ENCODE measurements around the gene ADAMTS15.

Gene ADAMTS15, protein sequence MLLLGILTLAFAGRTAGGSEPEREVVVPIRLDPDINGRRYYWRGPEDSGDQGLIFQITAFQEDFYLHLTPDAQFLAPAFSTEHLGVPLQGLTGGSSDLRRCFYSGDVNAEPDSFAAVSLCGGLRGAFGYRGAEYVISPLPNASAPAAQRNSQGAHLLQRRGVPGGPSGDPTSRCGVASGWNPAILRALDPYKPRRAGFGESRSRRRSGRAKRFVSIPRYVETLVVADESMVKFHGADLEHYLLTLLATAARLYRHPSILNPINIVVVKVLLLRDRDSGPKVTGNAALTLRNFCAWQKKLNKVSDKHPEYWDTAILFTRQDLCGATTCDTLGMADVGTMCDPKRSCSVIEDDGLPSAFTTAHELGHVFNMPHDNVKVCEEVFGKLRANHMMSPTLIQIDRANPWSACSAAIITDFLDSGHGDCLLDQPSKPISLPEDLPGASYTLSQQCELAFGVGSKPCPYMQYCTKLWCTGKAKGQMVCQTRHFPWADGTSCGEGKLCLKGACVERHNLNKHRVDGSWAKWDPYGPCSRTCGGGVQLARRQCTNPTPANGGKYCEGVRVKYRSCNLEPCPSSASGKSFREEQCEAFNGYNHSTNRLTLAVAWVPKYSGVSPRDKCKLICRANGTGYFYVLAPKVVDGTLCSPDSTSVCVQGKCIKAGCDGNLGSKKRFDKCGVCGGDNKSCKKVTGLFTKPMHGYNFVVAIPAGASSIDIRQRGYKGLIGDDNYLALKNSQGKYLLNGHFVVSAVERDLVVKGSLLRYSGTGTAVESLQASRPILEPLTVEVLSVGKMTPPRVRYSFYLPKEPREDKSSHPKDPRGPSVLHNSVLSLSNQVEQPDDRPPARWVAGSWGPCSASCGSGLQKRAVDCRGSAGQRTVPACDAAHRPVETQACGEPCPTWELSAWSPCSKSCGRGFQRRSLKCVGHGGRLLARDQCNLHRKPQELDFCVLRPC

DNA sequence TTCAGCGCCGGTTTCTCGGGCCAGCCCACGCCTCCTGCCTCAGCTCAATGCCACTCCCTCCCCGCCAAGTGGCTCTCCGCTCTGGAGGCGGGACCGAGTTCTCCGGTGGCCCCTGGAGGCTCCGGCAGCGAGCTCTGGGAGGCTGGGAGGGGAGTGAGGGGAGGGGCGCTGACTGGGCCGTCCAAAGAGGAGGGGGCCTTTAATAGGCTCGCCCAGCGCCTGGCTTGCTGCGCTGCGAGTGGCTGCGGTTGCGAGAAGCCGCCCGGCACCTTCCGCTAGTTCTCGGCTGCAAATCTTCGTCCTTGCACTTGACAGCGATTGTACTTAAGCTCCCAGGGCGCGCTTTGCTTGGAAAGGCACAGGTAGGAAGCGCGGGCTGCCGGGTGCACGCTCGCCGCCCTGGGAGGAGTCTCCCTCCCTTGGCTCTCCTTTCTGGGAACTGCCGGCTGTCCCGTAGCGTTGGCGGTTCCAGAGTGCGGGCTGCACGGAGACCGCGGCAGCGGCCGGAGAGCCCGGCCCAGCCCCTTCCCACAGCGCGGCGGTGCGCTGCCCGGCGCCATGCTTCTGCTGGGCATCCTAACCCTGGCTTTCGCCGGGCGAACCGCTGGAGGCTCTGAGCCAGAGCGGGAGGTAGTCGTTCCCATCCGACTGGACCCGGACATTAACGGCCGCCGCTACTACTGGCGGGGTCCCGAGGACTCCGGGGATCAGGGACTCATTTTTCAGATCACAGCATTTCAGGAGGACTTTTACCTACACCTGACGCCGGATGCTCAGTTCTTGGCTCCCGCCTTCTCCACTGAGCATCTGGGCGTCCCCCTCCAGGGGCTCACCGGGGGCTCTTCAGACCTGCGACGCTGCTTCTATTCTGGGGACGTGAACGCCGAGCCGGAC, at the start of gene ADAMTS15:
Gene ADAMTS15, plus strand, starts transcription at position 230 of the 894 bp plus-strand sequence. Its CDS starts 329 bp downstream, at position 559.
- TF ChIP-seq GATA2 (IDR thresholded peaks at IDR 0.05; ENCODE audit: low read depth, low read length) (no peak), GATA3 (IDR thresholded peaks at IDR 0.05; ENCODE audit: low read depth, low read length) (no peak)

DNA sequence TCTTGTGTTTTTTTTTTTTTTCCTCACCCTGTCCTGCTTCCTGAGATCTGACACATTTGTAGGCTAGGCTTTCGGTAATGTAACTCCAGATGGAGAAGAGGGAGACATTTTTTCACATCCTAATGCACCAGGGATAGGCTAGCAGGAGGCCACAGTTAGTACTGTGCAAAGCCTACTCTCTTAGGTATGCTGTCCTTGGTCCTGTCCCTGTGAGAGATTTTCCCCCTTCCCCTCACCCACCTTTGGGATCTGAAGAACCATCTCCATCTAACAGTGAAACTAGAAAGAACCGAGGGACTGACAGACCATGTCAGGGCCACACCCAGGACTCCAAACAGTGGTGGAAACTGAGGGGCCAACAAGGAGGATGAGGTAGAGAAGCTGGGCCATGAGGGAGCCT, 49.2 kb upstream of the ADAMTS15 start:
- no peak for TF ChIP-seq GATA2 (IDR thresholded peaks at IDR 0.05; ENCODE audit: low read depth, low read length)
- no peak for TF ChIP-seq GATA3 (IDR thresholded peaks at IDR 0.05; ENCODE audit: low read depth, low read length)

DNA sequence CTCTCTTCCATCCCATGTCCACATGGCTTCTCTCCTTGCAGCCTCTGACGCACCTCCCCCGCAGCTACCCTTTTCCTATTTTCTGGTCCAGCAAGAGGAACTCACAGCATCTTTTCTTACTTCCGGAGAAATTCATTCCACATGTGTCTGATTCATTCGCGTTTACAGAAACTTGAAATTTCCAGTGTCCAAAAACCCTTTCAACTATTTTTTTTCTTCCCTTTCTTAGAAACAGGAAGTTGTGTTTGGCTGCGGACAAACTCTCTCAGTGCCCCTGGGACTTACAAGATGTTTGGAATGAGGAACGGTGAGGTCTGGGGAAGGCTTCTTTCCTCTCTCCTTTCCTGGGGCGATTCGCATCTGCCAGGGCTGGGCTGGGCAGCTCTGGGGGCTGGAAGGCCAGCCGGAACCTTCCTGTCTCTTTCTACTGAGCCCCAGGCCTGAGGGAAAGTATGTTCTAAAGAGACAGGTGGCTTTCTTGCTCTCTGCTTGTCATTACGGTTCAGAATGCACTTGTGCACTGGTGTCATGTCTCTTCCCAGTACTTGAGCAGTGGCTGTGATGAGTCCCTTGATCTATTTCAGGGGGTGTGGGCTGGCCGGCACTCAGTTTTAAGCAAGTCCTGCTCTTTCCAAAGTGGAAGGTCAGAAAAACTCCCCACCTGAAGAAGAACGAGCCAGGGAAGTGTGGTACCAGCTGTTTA, 47.5 kb upstream of the ADAMTS15 start:
- TF ChIP-seq GATA2 (IDR thresholded peaks at IDR 0.05; ENCODE audit: low read depth, low read length) = no peak
- no peak for TF ChIP-seq GATA3 (IDR thresholded peaks at IDR 0.05; ENCODE audit: low read depth, low read length)

DNA sequence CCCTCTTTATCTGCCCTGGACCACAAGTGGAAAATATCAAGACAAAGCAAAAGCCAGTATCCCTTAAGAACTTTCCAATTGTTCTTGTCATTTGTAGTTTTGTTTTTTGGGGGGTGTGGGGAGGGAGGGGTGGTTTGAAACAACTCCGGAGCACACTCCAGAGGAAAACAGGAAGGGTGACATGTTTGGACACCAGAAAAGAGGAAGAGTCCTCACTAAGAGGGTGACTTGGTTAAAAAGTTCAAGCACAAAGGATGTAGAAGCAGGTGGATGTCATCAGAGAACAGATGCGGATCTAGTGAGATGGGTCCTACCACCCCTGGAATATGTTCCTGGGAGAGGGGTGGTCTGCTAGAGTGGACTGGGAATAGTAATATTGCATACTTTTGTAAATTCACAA, 45.9 kb upstream of the ADAMTS15 start:
- no peak for TF ChIP-seq GATA3 (IDR thresholded peaks at IDR 0.05; ENCODE audit: low read depth, low read length)
- no peak for TF ChIP-seq GATA2 (IDR thresholded peaks at IDR 0.05; ENCODE audit: low read depth, low read length)

DNA sequence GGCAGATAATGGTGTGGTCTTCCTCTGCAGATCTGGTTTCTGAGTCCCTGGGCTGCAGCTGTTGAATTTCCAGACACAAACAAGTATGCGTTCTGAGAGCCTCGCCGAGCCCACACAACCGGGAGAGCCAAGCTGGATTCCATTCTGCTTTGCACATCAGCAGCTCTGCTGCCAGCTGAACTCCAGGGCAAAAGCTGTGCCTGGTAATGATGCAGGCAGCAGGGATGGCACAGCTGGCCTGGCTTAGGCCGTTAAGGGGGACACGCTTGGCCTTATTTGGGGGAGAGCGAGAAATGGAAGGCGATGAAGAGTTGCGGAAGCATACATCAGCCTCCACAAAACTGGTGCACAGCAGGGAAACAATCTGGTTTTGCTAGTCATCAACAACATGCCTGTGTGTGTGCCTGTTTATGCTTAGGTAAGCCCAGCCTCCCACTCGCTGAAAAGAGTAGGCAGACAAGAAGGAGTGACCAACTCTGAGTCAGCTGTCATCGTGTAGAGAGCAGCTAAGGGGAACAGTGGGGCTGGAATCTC, 45.1 kb upstream of the ADAMTS15 start:
- TF ChIP-seq GATA2 (IDR thresholded peaks at IDR 0.05; ENCODE audit: low read depth, low read length) (no peak), GATA3 (IDR thresholded peaks at IDR 0.05; ENCODE audit: low read depth, low read length) (no peak)

DNA sequence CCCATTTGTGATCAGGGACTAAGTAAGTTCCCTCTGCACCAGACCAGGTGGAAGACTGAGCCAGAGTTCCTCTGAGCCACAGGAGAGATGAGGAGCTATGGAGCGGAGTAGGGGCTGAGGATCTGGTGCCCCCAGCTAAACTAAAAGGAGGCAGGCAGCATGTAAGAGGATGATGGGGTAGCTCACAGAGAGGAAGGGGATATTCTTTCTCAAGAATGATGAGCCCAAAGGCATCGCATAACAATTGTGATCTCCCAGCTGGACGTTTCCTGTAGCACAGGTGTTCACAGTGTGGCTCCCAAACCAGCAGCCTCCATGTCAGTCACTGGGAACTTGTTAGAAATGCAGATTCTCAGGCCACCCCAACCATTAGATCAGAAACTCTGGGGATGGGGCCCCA, 44.5 kb upstream of the ADAMTS15 start:
- TF ChIP-seq GATA2 (IDR thresholded peaks at IDR 0.05; ENCODE audit: low read depth, low read length) (no peak), GATA3 (IDR thresholded peaks at IDR 0.05; ENCODE audit: low read depth, low read length) (no peak)

DNA sequence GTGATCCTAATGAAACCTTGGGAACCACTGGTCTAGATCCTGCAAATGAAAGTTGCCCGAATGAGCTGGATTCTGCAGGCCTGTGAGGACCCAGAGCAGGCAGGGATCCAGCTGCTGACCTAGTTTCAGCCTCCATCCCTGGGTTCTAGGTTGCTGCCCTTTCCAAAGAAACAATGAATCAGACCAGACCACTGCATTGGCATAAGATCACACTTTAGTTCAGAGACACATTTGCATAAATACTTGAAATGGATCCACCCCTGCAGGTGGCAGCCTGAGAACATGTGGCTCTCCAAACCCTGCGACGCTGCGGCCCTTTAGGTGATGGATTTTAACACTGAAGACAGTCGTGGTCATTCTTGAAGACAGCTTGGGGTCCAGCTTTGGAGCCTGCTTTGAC, 43.7 kb upstream of the ADAMTS15 start:
- TF ChIP-seq GATA2 (IDR thresholded peaks at IDR 0.05; ENCODE audit: low read depth, low read length) (no peak), GATA3 (IDR thresholded peaks at IDR 0.05; ENCODE audit: low read depth, low read length) (no peak)

DNA sequence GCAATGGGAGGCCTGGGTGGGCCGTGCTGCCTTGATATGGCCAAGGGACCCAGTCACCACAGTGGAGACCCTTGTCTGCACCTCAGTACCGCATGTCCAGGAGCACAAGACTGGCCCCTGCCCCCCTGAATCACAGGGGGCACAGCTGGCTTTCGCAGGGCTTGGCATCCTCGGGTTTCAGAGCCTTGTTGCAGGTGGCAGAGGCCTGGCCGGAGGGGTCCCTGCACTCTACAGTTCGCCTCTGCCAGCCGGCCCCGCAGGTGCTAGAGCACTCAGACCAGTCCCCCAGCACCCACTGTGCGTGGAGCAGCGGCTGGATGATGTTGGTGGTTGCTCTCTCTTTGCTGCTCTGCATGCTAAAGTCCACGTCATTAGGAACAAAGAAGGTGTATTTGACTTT, 43.0 kb upstream of the ADAMTS15 start:
- TF ChIP-seq GATA2 (IDR thresholded peaks at IDR 0.05; ENCODE audit: low read depth, low read length) (no peak), GATA3 (IDR thresholded peaks at IDR 0.05; ENCODE audit: low read depth, low read length) (no peak)

DNA sequence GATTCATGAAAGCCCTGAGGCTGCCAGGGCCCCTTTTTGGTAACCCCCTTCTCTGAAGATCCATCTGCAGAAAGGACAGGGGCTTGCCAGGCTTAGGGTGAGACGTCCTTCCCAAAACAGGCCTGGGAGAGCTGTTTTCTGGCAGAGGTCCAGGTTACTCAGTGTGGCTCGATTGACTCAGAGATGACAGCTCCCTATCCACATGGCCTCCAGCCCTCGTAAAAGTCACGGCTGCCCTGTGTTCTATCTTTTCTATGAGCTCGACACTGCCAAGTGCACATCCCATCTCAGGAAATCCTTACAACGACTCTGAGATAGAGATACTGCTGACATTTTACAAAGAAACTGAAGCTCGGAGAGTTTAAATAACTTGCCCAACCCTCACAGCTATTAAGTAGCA, 40.5 kb upstream of the ADAMTS15 start:
- TF ChIP-seq GATA2 (IDR thresholded peaks at IDR 0.05; ENCODE audit: low read depth, low read length) (no peak), GATA3 (IDR thresholded peaks at IDR 0.05; ENCODE audit: low read depth, low read length) (no peak)

DNA sequence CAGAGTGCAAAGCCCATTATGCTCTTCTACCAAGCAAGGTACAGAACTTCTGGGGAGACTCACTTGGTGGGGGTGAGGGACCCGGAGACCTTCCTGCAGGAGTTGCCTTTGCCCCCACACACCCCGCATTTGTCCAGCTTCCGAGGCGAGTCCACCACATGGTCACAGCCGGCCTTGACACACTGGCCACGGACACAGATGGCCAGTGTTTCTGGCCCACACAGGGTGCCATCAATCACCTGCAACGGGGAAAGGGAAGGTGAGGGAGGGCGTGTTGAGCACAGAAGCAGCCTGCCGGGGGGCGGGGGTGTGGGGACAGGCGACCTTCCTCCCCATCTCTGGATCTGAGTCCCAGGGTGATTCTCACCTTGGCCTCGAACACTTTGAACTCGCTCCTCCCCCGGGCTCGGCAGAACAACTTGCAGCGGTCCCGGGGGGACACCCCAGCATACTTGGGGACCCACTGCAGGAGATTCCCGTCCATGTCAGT, 40.0 kb upstream of the ADAMTS15 start:
- TF ChIP-seq GATA2 (IDR thresholded peaks at IDR 0.05; ENCODE audit: low read depth, low read length) = no peak

DNA sequence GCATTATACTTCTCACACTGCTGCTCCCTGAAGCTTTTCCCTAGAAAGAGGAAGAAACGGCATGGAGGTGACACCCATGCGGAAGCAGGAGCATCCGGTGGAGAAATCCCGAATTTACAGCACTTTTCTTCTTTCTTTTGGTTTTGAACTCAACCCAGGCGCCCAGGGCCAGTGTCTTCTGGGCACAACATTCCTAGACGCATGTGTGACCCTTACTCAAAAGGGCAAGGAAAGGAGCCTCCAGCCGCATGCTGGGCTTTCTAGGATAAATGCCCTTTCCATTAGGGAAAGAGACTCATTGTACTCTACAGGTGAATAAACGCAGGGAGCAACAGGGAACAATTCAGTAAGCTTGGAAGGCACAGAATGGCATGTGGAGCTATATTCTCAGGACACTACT, 39.5 kb upstream of the ADAMTS15 start:
- TF ChIP-seq GATA3 (IDR thresholded peaks at IDR 0.05; ENCODE audit: low read depth, low read length) (no peak), GATA2 (IDR thresholded peaks at IDR 0.05; ENCODE audit: low read depth, low read length) (no peak)

DNA sequence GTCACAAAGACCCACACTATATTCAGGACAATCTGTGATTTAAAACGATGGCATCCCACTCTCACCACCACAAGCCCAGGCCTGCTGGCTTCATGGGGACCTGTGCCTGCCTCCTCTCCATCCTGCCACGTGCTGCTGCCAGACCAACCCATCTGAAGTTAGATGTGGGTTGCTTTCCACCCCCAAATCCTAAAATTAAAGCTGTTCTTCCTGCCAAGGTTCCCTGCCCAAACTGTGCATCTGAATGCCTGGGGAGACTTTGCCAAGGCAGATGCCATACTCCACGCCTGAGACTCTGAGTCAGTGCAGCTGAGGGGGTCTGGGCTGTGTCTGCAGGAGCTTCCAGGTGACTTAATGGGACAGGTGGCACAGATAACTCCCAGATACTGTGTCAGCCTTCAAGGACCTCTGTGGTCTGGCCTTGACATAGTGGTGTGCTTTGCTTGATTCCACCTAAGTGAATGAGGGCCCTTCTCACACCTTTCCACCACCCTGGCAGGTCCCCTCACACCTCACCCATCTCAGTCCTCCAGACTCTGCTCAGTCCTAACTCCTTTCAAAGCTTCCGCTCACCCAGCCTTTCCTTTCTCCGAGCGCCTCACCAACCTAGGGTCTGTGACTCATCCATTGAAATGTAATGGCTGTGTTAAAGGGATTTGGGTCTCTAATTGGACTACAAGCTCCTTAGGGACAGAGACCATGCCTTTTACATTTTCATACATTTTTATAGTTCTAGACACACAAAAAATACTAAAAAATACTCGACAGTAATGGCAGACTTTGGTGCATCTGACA, 38.7 kb upstream of the ADAMTS15 start:
- TF ChIP-seq GATA3 (IDR thresholded peaks at IDR 0.05; ENCODE audit: low read depth, low read length) (no peak), GATA2 (IDR thresholded peaks at IDR 0.05; ENCODE audit: low read depth, low read length) (no peak)
